CD4-positive, alpha-beta T cell treated with Interferon alpha-2 for 1 hour (primary cell): Measurements from ENCODE around the gene IQCC.
A peak's percentile ranks its signal among the peaks of the same experiment; 100 is the strongest.

ENCODE experiments used
- DNase-seq, 2 donors: peaks; one replicate each; pipeline ENCODE4 v3.0.0-alpha.2; 2020 to 2022

Gene IQCC

GRCh38 chr1:32195972-32196823, 9.3 kb upstream of the IQCC start:
- peak in 1 of 2 donors; percentile 51 for DNase-seq

- DNase-seq: no peak
Measured at GRCh38 chr1:32197074-32197473, 8.4 kb upstream of the IQCC start.

GRCh38 chr1:32197837-32198236, 7.6 kb upstream of the IQCC start:
- DNase-seq: no peak

- no peak for DNase-seq
Measured at GRCh38 chr1:32198237-32199042, 7.0 kb upstream of the IQCC start.

- DNase-seq: no peak
Measured at GRCh38 chr1:32199043-32199716, 6.3 kb upstream of the IQCC start.

GRCh38 chr1:32199717-32200072, 5.8 kb upstream of the IQCC start:
- no peak for DNase-seq

- peak; percentile 49 to 66 for DNase-seq
Measured at GRCh38 chr1:32200226-32201010, 5.1 kb upstream of the IQCC start, which contains the start of gene CCDC28B. CCDC28B (plus strand) TSS chr1:32200595; CDS start chr1:32201936, 1,341 bp downstream.

- DNase-seq: peak; percentile 67 to 84
Measured at GRCh38 chr1:32201011-32201855, 4.2 kb upstream of the IQCC start.

- DNase-seq: no peak
Measured at GRCh38 chr1:32204943-32205361, 519 bp upstream of the IQCC start.

GRCh38 chr1:32208469-32208868, 3.0 kb downstream of the IQCC start:
- DNase-seq: no peak

- no peak for DNase-seq
Measured at GRCh38 chr1:32208891-32209328, 3.4 kb downstream of the IQCC start, which contains the start of gene DCDC2B. DCDC2B (plus strand) TSS chr1:32209089; CDS start chr1:32209094, 5 bp downstream.

GRCh38 chr1:32215629-32216480, 10.4 kb downstream of the IQCC start:
- DNase-seq: peak; percentile 57 to 71

GRCh38 chr1:32216566-32216965, 11.1 kb downstream of the IQCC start:
- DNase-seq: no peak

GRCh38 chr1:32219022-32219421, 13.6 kb downstream of the IQCC start:
- no peak for DNase-seq

GRCh38 chr1:32220746-32221580, 15.5 kb downstream of the IQCC start:
- no peak for DNase-seq

GRCh38 chr1:32221581-32221979, 16.1 kb downstream of the IQCC start:
- no peak for DNase-seq

GRCh38 chr1:32221980-32222755, 16.7 kb downstream of the IQCC start, which contains the start of the genes EIF3I and TMEM234:
EIF3I (plus strand) TSS chr1:32222407; CDS start chr1:32222442, 35 bp downstream.
TMEM234 (minus strand) TSS chr1:32222353; CDS start chr1:32222322, 31 bp downstream.
- DNase-seq: peak; percentile 92 to 93

GRCh38 chr1:32223683-32224082, 18.2 kb downstream of the IQCC start:
- DNase-seq: no peak
